Measurements from ENCODE around the gene OR1C1.

GRCh38 chr1:247713753-247714152 is 46.6 kb downstream of the OR1C1 start:
- no peak for TF ChIP-seq BCL11B (tag by site-specific recombination; IDR thresholded peaks at IDR 0.05; ENCODE audit: low read depth)
- TF ChIP-seq KLF9 (tag by site-specific recombination; IDR thresholded peaks at IDR 0.05; ENCODE audit: low read depth), result no peak
- TF ChIP-seq CTCF (tag by site-specific recombination; IDR thresholded peaks at IDR 0.05), result no peak
- TF ChIP-seq ZNF785 (tag by site-specific recombination; IDR thresholded peaks at IDR 0.05), result no peak
- no peak for TF ChIP-seq ZNF266 (tag by site-specific recombination; IDR thresholded peaks at IDR 0.05; ENCODE audit: low read depth)
- no peak for TF ChIP-seq SETDB1 (IDR thresholded peaks at IDR 0.05; ENCODE audit: insufficient read length, low read length)
- TF ChIP-seq ZNF777 (tag by site-specific recombination; IDR thresholded peaks at IDR 0.05; ENCODE audit: borderline replicate concordance), result no peak
- TF ChIP-seq YY2 (tag by site-specific recombination; IDR thresholded peaks at IDR 0.05), result no peak
- no peak for TF ChIP-seq ZNF621 (tag by site-specific recombination; IDR thresholded peaks at IDR 0.05)
- no peak for TF ChIP-seq SALL2 (tag by site-specific recombination; IDR thresholded peaks at IDR 0.05; ENCODE audit: borderline replicate concordance)
- TF ChIP-seq ZNF692 (tag by site-specific recombination; IDR thresholded peaks at IDR 0.05), result no peak
- TF ChIP-seq SP2 (tag by site-specific recombination; IDR thresholded peaks at IDR 0.05), result no peak
- no peak for TF ChIP-seq TCF7L2 (IDR thresholded peaks at IDR 0.05; ENCODE audit: borderline replicate concordance, low read depth, low read length)
